K562 (cell line): Measurements from ENCODE around the gene KDM2A. TPM values are rescaled to one million over a fixed set of nuclear protein-coding genes. Genes with fewer than 3 reads are reported as not detected.

Experiments
- CBFA2T3 ChIP-seq: fragments of 450-650 bp; IDR thresholded peaks from 2 replicates; pipeline ENCODE4 v1.6.1; 2017
- CREB3 ChIP-seq: fragments of 450-650 bp; conservative IDR thresholded peaks from 2 replicates; pipeline ENCODE4 v1.6.1; 2016; ENCODE audit warnings: missing genetic modification characterization, low read depth, mild to moderate bottlenecking, missing compliant biosample characterization, moderate library complexity
- ELK3 ChIP-seq: fragments of 450-650 bp; formaldehyde crosslinking; IDR thresholded peaks from 2 replicates; pipeline ENCODE4 v1.4.0; 2020; ENCODE audit warnings: mild to moderate bottlenecking
- FOSL1 ChIP-seq: fragments of 200-800 bp; sonication (Bioruptor generic); conservative IDR thresholded peaks from 2 replicates; pipeline ENCODE4 v1.6.1; 2016; ENCODE audit warnings: missing genetic modification characterization, missing compliant biosample characterization
- FOXM1 ChIP-seq, 2 experiments: fragments of 450-650 bp in 1 of 2; sonication (generic) in 1 of 2; formaldehyde crosslinking in 1 of 2; IDR thresholded peaks; 2 replicates each; pipeline versions ENCODE4 v1.6.1 to v1.9.0; 2017 to 2022; ENCODE audit warnings: low read depth in 2 of 2, mild to moderate bottlenecking in 2 of 2, missing genetic modification reagents in 1 of 2, moderate library complexity in 1 of 2
- FOXP1 ChIP-seq: sonication (generic); formaldehyde crosslinking; IDR thresholded peaks from 2 replicates; pipeline ENCODE4 v1.8.0; 2022; ENCODE audit warnings: mild to moderate bottlenecking, missing genetic modification reagents
- FUS ChIP-seq: fragments of 200-400 bp; formaldehyde crosslinking; optimal IDR thresholded peaks from 2 replicates; pipeline ENCODE3; 2017; ENCODE audit warnings: low read depth, low read length
- HDAC6 ChIP-seq: IDR thresholded peaks from 2 replicates; pipeline ENCODE4 v1.6.1; 2012; ENCODE audit warnings: low read depth, mild to moderate bottlenecking, control low read depth, inconsistent platforms, low read length, moderate library complexity
- ILK ChIP-seq: fragments of 450-650 bp; IDR thresholded peaks from 2 replicates; pipeline ENCODE4 v1.6.1; 2016; ENCODE audit warnings: missing genetic modification characterization, low read depth, mild to moderate bottlenecking, missing compliant biosample characterization, moderate library complexity, borderline replicate concordance
- KAT2B ChIP-seq: IDR thresholded peaks from one replicate; pipeline ENCODE4 v1.6.1; 2012; ENCODE audit warnings: low read depth, mild to moderate bottlenecking, control low read depth, inconsistent platforms, low read length, moderate library complexity
- MECOM ChIP-seq: fragments of 250-450 bp; sonication (Bioruptor Pico); IDR thresholded peaks from 2 replicates; pipeline ENCODE4 v1.8.0; 2022; ENCODE audit warnings: inconsistent platforms
- NFE2 ChIP-seq: IDR thresholded peaks from 2 replicates; pipeline ENCODE4 v1.6.1; 2014; ENCODE audit warnings: antibody characterized with exemption, low read depth
- NUFIP1 ChIP-seq: fragments of 450-650 bp; IDR thresholded peaks from 2 replicates; pipeline ENCODE4 v1.6.1; 2018; ENCODE audit not compliant: partially characterized antibody
- PATZ1 ChIP-seq: fragments of 250-450 bp; sonication (Bioruptor Pico); IDR thresholded peaks from 2 replicates; pipeline ENCODE4 v1.5.0; 2020; ENCODE audit warnings: mild to moderate bottlenecking, borderline replicate concordance
- PHTF2 ChIP-seq: fragments of 250-450 bp; sonication (Bioruptor Pico); IDR thresholded peaks from 2 replicates; pipeline ENCODE4 v1.5.0; 2021; ENCODE audit warnings: mild to moderate bottlenecking
- SMARCA5 ChIP-seq: fragments of 450-650 bp; IDR thresholded peaks from 2 replicates; pipeline ENCODE4 v1.6.1; 2016
- SRSF1 ChIP-seq: fragments of 200-400 bp; formaldehyde crosslinking; IDR thresholded peaks from 2 replicates; pipeline ENCODE4 v1.6.1; 2017; ENCODE audit warnings: mild to moderate bottlenecking, low read depth, low read length, moderate library complexity
- TAF15 ChIP-seq: fragments of 200-400 bp; formaldehyde crosslinking; IDR thresholded peaks from 2 replicates; pipeline ENCODE4 v1.6.1; 2017; ENCODE audit warnings: mild to moderate bottlenecking, low read depth, low read length, moderate library complexity
- TAF9B ChIP-seq: fragments of 450-650 bp; IDR thresholded peaks from 2 replicates; pipeline ENCODE4 v1.6.1; 2018; ENCODE audit warnings: mild to moderate bottlenecking; ENCODE audit not compliant: partially characterized antibody
- TEAD4 ChIP-seq, 2 experiments: sonication (generic) in 1 of 2; formaldehyde crosslinking in 1 of 2; IDR thresholded peaks; 2 replicates each; pipeline versions ENCODE4 v1.6.1 to v1.8.0; 2012 to 2022; ENCODE audit warnings: borderline replicate concordance in 1 of 2, inconsistent platforms in 1 of 2, low read length in 1 of 2, mild to moderate bottlenecking in 1 of 2, missing genetic modification reagents in 1 of 2
- ZNF140 ChIP-seq: fragments of 250-450 bp; sonication (Bioruptor Pico); IDR thresholded peaks from 2 replicates; pipeline ENCODE4 v1.8.0; 2021; ENCODE audit warnings: moderate library complexity, mild to moderate bottlenecking, inconsistent platforms
- ZNF184 ChIP-seq: sonication (generic); formaldehyde crosslinking; IDR thresholded peaks from 2 replicates; pipeline ENCODE4 v1.5.0; 2020; ENCODE audit warnings: missing genetic modification reagents
- ZNF197 ChIP-seq: fragments of 200-800 bp; sonication (Bioruptor generic); IDR thresholded peaks from 2 replicates; pipeline ENCODE4 v1.6.1; 2016; ENCODE audit warnings: low read depth, missing genetic modification characterization, missing compliant biosample characterization
- ZNF232 ChIP-seq: sonication (generic); formaldehyde crosslinking; IDR thresholded peaks from 2 replicates; pipeline ENCODE4 v1.8.0; 2022; ENCODE audit warnings: mild to moderate bottlenecking, missing genetic modification reagents
- ZNF311 ChIP-seq: fragments of 250-450 bp; sonication (Bioruptor Pico); IDR thresholded peaks from 2 replicates; pipeline ENCODE4 v1.4.0; 2020; ENCODE audit warnings: mild to moderate bottlenecking, moderate library complexity
- ZNF589 ChIP-seq: fragments of 200-800 bp; sonication (Bioruptor generic); IDR thresholded peaks from 2 replicates; pipeline ENCODE4 v1.6.1; 2016; ENCODE audit warnings: low read depth, missing genetic modification characterization, missing compliant biosample characterization
- polyA plus RNA-seq, 8 experiments: library from polyadenylated mRNA; depleted of rRNA in 4 of 8; stranded (reverse) in 5 of 8; unstranded in 3 of 8; fragments of >200 nt; fragmentation: Nextera tagmentation in 2 of 8; fragmentation: Illumina TruSeq in 1 of 8; extraction: Ambion mirVana in 2 of 8; extraction: Trizol in 1 of 8; gene quantifications; 2 replicates each; pipeline versions ENCODE4 v1.2.1 to v1.2.3, GENCODE V29; 2011 to 2014; ENCODE audit warnings: inconsistent platforms in 1 of 8, missing spikeins in 1 of 8
- total RNA-seq, 7 experiments: library from RNA; depleted of rRNA in 6 of 7; stranded (reverse); fragments of >200 nt in 6 of 7; fragmentation: Illumina TruSeq in 2 of 7; extraction: Trizol in 2 of 7; gene quantifications; 2 replicates each; pipeline versions ENCODE4 v1.2.1 to v1.2.3, GENCODE V29; 2011 to 2021; ENCODE audit warnings: low replicate concordance in 1 of 7
- TF ChIP-seq, protein P1 (sequence below): fragments of 250-450 bp; sonication (Bioruptor Pico); IDR thresholded peaks from 2 replicates; pipeline ENCODE4 v1.5.0; 2021

KDM2A gene
- total and polyA plus RNA-seq, 9 of the 15 experiments (the other 6 are each of a cell fraction or from before 2014, with no cell fraction given), result 5.0 to 39.3 (median 21.3) TPM

GRCh38 chr11:67072295-67072694, 46.8 kb upstream of the KDM2A start (continued):
- TF ChIP-seq FOSL1 (tag) (no peak), FOXP1 (CRISPR knock-in tag) (no peak), PATZ1 (no peak), ZNF311 (CRISPR knock-in tag) (no peak), ZNF140 (CRISPR knock-in tag) (no peak), MECOM (CRISPR knock-in tag) (no peak), KAT2B (no peak), FOXM1 (IDR thresholded peaks at IDR 0.05; ENCODE audit: low read depth) (no peak), FOXM1 (CRISPR knock-in tag; IDR thresholded peaks at IDR 0.05; ENCODE audit: low read depth) (no peak), ZNF197 (CRISPR knock-in tag) (no peak), ZNF589 (CRISPR knock-in tag) (no peak), PHTF2 (CRISPR knock-in tag) (no peak), TAF15 (no peak), ELK3 (no peak), NUFIP1 (no peak), ILK (tag) (no peak), HDAC6 (no peak), ZNF232 (CRISPR knock-in tag) (no peak), FUS (no peak), TEAD4 (IDR thresholded peaks at IDR 0.05; ENCODE audit: low read length) (no peak), TEAD4 (CRISPR knock-in tag; IDR thresholded peaks at IDR 0.05; ENCODE audit: borderline replicate concordance) (no peak), TAF9B (no peak), ZNF184 (no peak), NFE2 (no peak), SRSF1 (no peak), SMARCA5 (peak; percentile 69; the same call in 1 of the 2 replicates), CREB3 (tag) (no peak), CBFA2T3 (no peak)
- TF ChIP-seq, protein P1, sequence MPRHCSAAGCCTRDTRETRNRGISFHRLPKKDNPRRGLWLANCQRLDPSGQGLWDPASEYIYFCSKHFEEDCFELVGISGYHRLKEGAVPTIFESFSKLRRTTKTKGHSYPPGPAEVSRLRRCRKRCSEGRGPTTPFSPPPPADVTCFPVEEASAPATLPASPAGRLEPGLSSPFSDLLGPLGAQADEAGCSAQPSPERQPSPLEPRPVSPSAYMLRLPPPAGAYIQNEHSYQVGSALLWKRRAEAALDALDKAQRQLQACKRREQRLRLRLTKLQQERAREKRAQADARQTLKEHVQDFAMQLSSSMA (CRISPR knock-in tag), result no peak
